SHP77 treated with DMSO at 0.1 percent for 48 hours (cell line): ENCODE results near the gene C1GALT1C1.
"Not testable (repeated sequence)": the region's sequence is repeated elsewhere in the genome, so short reads cannot be mapped to it uniquely, and the experiment has no call there.

Experiments used
- DNase-seq: peaks from one replicate; lab custom pipeline; 2025; lab: John Stamatoyannopoulos, UW

The C1GALT1C1 gene

DNA sequence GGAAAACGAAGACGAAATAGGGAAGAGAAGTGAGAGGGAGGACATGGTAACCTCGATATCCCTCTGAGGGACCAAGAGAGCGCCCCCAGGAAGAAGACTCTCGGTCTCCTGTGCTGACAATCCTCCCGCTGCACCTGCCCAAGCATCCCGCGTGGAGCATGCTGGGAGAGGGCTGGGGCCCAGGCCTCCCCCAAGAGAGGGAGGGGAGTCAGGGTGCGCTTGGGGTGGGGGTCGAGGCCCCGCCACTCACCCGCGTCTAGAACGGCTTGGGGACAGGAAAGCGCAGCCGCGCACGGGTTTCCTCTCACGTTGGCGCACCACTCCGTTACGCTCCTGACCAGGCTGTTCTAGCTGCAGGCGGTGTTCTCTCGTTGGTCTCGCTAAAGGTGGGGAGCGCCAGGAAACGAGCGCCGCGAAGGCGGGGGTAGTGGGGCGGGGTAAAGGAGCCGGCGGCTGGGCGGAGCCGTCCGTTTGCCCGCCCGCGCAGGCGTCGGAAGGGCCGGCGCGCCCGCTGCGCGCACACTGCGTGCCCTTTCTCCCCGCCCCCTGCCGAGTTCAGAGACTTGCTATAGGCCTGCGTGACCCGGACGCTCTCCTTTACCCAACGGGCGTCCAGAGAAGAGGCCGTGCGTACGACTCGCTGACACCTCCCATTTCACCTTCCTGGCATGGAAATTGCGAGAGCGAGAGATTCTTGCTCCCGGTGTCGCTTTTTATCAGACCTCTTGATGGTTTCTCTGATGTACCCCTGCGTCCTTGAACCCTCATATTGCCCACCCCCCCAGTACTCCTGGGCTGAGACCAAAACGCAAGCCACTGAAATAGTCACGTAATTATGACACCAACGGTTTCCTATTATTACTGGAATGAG is at the start of gene C1GALT1C1:
Gene C1GALT1C1 (minus strand): TSS at position 388 of the 871 bp plus-strand sequence. CDS start 2,888 bp downstream, outside the sequence.
- DNase-seq: peak; percentile 75

DNA sequence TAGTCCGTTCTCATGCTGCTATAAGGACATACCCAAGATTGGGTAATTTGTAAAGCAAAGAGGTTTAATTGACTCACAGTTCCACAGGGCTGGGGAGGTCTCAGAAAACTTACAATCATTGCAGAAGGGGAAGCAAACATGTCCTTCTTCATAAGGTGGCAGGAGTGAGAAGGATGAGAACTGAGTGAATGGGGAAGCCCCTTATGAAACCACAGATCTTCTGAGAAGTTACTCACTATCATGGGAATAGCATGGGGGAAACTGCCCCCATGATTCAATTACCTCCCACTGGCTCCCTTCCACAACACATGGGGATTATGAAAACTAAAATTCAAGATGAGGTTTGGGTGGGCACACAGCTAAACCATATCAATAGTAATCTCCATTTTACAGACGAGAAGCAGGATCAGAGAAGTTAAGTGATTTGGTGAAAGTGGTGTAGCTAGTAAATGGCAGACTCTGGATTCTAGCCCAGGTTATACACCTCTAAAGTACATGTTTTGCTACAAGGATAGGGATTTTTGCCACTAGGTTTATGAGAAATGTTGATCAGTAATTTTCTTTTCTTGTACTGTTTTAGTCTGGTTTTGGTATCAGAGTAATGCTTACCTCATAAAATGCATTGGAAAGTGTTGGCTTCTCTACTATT is 47.3 kb upstream of the C1GALT1C1 start:
- DNase-seq: no peak

DNA sequence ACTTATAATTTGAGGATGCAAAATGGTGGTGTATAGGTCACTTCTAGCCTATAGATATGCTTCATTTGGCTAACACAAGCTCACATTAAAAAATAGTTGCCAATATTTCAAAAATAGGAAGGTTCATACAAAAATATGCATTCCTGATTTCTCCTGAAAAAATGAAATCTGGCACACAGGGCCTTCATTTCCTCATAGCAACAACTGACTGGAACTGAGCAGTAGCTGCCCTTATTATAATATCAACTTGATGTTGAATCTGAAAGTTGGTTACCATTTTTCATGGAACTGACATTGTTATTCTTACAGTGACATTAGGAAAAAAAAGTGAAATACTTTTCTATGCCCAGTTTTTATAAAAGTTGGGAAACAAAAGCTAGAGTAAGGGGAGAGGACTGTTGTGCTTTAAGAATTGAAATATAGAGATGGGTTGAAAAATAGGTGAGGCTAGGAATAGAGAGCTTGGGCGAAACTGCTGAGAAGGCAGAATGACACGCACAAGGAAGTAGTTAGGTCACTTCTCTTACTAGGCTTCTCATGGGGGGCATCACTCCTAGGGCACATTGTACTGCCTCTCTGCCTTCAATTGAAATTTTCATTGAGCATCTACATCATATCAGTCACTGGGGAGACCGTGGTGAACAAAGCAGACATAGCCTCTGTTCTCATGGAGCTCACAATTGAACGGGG is 43.1 kb upstream of the C1GALT1C1 start:
- no peak for DNase-seq

DNA sequence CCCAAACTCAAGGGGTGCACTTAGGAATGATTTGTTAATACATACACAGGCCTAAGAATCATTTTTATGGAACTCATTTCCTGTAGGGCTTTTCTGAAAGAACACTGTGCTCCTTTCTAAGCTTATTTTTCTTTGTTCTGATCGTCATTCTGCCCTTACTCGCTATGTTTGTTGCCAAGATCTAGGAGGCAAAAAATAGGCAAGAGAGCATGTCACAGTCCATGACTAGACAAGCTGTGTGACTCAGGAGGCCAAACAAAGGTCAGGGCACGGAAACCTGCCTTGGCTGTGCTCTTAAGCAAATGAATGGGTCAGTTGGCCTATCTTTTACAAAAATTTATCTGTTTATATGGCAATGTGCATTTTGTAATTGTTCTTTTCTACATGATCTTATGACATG is 42.5 kb upstream of the C1GALT1C1 start:
- no peak for DNase-seq

DNA sequence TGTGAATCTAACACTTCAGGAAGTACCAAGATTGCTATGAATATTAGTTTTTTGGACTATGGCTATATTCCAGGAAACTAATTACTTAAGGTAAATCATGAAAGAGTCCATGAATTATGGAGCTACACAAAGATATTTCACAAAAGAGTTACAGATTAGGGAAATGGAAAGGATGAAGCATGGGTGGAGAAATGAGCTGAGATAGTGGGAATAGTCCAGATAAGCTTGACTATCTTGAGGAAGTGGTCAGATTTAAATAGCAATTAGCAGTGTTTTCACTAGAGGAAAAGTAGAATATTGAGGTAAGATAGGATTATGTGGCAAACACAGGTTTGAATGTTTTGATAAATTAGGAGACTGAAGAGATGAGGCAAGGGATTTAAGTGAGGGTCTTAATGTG is 42.1 kb upstream of the C1GALT1C1 start:
- DNase-seq: no peak

DNA sequence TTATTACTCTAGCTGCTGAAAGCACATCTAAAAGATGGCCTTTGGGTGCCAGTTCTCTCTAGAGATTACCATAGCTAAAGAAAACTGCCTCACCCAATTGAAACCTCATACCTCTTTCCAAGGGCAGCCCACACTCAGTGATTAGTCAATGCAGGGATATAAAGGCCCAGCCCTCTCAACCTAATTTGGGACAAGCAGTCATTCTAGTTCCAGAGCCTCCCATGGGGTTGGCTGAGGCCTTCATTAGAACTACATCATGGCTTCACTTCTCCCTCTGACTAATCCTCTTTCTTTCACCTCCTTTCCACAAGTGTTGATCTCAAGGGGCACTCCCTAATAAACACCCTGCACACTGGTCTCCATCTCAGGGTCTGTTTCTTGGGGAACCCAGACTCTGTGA is 38.5 kb upstream of the C1GALT1C1 start:
- no peak for DNase-seq

DNA sequence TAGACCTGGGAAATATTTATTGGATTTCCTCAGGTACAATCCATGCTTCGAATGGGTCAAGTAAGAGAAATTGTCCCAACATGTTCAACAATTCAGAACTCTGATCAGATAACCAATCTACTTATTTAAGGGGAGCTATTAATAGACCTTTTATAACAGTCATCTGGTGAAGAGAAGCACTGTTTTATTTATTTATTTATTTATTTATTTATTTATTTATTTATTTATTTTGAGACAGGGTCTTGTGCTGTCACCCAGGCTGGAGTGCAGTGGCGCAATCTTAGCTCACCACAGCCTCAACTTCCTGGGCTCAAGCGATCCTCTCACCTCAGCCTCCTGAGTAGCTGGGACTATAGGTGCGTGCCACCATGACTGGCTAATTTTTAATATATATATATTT is 34.7 kb upstream of the C1GALT1C1 start:
- not testable (repeated sequence) for DNase-seq

DNA sequence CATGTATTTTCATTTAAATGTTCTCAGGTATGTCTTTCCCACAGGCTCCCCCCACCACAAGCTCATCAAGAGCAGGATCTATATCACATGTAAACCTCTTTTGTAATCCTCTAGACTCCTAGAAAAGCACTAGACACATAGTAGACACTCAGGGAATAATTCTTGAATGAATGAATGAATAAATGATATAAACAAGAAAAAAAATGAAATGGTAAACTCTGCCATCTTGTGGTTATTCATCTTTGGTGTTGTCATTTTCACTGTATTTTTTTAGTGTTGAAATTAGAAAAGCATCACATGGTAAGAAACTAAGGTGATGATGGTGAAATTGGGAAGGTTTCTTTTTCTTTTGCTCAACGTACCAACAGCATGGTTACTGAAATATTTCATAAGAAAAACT is 34.2 kb upstream of the C1GALT1C1 start:
- DNase-seq: no peak

DNA sequence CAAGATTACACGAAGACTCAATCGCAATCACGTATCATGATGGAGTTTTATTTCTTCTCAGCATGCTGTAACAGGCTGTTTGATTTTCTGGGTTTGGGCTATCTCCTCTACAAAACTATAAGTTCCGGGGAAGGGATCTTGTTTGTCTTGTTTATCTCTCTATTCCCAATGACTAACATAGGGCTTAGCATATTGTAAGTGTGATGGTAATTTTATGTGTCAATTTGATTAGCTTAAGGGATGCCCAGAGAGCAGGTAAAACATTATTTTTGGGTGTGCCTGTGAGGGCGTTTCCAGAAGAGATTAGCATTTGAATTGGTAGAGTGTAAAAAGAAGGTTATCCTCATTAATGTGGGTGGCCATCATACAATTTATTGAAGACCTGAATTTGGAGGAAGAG is 32.8 kb upstream of the C1GALT1C1 start:
- no peak for DNase-seq

DNA sequence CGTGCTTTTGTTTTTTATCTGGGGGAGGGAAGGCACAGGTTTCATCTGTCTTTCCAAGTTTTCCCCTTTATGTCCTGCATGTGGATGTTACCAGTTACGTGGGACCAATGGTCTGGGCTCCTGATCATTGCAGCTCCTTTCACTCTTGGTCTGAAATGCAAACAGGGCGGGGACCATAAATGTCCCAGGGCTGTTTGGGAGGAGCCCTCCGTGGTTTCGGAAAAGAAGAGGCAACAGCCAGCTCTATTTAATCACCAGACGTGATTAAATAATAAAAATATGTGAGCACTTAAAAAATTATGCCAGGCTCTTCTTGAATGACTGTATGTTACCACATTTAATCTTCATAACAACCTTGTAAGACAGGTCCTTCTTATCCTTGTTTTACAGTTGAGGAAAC is 30.8 kb upstream of the C1GALT1C1 start:
- no peak for DNase-seq

DNA sequence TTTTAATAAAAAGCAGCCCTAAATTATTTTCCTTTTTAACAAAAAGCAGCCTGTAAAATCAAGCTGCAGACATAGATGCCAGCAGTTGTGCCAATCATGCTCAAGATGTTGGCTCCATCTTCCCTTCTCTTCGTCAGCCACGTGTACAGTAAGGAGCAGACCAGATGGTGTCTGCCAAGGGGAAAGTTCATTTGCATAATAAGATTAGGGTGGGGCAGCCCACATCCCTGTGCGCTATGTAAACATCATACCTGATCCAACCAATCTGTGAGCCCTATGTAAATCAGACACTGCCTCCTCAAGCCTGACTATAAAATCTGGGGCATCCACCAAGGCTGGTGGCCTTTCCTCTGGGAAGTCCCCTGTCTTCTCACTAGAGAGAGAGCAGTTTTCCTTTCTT is 23.1 kb upstream of the C1GALT1C1 start:
- DNase-seq: no peak

DNA sequence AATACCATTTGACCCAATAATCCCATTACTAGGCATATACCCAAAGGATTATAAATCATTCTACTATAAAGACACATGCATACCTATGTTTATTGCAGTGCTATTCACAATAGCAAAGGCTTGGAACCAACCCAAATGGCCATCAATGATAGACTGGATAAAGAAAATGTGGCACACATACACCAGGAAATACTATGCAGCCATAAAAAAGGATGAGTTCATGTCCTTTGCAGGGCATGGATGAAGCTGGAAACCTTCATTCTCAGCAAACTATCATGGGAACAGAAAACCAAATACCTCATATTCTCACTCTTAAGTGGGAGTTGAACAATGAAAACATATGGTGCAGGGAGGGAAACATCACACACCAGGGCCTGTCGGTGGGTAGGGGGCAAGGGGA is 22.4 kb upstream of the C1GALT1C1 start:
- DNase-seq: not testable (repeated sequence)

DNA sequence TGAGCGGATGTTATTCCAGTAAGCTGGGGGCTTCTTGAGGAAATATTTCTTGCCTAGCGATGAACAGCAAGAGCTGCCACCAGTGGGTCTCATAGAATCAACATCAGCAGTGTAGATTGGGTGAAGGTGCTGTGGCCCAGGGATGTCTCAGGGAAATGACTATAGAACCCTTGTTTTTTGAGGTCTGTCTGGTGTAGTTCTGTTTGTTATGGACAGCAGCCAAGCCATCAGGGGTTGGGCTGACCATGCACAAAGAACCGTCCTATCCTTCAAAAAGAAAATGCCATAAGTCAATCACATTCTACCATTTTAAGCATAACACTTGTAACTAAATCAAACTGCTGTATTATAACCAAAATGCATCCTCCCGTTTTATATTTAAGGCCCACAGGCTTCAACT is 17.3 kb upstream of the C1GALT1C1 start:
- no peak for DNase-seq

DNA sequence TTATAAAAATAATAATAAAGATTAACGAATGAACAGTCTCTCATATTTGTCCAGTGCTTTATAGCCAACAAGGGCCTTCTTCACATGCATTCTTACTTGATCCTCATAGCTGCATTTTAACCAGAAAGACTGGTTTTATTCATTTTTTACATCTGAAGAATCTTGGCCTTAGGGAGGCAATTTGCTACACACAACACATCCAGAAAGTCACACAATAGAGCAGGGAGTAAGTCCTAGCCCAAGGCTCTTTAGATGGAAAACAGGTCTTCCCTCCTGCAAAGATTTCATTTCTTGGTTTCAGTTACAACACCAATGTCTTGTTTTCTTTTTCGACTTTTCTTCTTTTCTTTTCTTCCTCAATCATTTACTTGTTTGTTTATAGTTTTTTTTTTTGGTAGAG is 13.0 kb upstream of the C1GALT1C1 start:
- no peak for DNase-seq

DNA sequence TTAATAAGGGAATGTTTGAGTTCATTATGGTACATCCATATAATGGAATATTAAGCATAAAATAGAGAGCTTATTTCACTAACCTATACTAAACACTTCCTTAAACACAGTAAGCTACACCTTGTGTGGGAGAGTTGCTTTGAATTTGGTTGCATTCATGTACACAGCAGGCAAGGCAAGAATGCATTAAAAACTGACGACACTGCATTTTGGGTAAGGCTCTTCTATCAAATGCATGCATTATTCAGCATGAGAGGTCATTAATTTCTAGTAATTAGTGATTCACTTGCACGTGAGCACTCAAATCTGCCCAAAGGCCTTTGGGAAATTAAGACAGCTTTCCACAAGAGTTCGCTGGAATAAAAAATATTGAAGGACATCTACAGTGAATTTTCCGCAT is 8.8 kb upstream of the C1GALT1C1 start:
- DNase-seq: no peak

DNA sequence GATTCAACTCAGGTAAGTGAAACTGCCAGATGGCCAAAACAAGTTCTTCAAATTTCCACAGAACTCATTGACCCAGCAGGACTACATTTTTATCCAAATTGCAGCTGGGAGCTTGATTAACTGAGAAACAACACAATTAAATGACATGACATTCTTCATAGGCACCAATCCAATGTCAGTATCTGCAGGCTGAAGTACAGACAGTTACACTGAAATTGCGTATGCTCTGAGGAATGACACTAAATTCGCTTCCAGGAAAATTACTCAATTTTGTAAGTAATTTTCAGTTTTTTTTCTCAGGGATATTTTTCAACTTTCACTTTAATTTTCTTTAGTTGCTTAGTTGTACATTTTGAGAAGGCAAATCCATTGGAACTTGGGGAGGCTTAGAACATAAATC is 4.5 kb downstream of the C1GALT1C1 start:
- DNase-seq: no peak

DNA sequence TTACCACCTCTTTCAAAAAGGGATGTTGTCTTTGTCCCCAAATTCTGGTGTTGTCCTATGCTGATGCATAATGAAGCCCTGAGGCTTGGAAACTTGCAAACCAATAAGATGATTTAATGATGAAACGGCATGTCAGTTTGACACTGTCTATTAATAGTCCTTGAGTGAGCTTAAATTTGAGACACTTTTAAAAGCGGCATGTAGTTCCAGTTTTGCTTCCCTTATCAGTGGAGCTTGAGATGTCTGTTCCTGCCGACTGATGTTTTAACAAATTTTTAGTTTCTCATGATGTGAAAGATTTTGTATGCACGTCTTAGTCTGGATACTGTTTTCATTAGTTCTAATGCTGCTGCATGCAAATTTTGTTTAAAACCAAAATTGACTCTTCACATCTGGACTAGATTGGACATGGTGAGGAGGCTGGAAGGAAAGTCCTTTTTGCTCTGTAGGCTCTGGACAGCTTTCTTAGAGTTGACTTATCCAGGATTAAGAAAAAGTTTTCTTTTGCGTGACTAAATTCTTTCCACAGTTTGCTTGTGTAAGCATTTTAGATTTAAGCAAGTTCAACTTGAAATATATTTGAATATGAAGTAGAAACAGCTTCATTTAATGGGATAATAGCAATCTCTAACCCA is 11.7 kb downstream of the C1GALT1C1 start:
- no peak for DNase-seq

DNA sequence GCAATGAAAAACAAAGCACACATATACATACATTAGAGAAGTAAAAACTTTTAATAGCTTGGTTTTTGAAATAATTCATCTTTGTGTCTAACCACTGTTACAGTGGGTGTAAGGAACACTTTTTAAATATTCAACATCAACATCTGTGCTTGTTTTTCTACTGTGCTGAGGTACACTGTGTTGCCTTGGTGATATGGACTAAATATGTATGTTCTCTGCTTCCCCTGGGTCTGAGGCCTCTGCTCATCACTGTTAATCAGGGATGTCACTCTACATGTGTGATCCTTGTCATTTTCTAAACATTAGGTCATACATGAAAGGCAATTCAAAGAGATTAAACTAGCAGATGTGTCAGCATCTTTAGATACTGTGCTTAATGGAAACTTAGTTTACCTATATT is 15.0 kb downstream of the C1GALT1C1 start:
- no peak for DNase-seq

DNA sequence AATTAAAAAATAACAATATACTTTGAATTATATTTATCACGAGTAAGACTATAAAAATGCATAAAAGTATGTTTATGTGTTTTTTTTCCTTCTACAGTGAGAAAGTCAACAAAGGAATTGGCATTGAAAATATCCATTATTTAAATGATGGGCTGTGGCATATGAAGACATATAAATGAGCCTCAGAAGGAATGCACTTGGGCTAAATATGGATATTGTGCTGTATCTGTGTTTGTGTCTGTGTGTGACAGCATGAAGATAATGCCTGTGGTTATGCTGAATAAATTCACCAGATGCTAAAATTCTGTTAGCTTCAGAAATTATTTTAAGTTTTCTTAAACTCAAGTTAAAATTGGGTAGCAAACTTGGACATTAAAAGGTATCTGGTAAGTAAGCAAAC is 17.8 kb downstream of the C1GALT1C1 start:
- DNase-seq: no peak

DNA sequence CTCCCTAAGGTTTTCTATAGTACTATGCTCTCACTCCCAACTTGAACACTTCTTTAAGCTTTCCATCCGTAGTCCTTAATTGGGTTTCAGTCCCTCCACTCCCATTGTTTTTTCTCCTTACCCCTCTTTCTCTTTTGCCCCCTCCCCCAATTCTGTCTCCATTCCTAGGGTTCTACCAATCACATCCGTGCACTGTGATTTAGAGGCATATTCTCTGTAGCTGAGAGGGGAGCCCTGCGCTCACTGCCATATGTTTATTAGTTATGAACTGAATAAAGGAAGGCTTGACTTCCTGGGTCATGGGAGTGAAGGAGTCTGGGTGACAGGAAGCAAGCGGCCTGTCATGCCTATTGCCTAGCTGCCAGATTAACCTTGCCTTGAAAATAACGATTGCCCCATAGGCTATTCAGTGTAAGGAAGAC is 25.5 kb downstream of the C1GALT1C1 start:
- no peak for DNase-seq

DNA sequence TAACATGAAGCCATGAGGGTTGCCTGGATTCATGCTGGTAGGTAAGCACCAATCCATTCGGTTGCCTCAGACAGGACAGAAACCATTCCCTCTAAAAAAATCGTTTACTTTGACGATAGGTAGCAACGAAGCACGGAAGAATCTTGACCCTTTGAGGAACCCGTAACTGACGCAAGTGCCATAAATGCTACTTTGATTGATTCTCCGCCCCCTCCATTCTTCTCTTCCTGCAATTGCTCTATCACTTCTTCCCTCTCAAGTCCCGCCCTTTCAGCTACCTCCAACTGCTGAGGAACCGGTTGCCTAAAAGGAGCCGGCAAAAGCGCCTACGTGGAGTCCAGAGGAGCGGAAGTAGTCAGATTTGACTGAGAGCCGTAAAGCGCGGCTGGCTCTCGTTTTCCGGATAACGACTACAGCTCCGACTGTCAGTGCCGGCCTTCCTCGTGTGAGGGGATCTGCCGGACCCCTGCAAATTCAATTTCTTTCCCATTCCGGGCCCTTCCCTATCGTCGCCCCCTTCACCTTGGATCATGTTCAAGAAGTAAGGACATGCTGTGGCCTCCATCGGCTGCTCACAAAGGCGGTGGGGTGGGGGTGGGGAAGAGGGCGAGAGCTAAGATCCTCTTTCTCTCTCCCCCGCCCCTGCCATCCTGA is 26.0 kb downstream of the C1GALT1C1 start, which contains the start of gene MCTS1:
Gene MCTS1 (plus strand): TSS at position 395 of the 654 bp plus-strand sequence. CDS start 136 bp downstream, at position 531.
- peak; percentile 81 for DNase-seq

DNA sequence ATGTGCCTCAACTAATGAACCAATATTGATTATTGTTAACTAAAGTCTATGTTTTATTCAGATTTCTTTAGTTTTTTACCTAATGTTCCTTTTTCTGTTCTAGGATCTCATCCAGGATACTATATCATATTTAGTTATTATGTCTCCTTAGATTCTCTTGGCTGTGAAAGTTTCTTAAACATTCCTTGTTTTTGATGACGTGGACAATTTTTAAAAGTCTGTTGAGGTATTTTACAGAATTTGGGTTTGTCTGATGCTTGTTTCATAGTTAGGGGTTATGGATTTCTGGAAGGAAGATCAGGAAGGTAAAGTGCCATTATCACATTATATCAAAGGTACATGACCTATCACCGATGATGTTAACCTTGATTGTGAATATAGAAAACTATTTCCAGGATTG is 44.2 kb downstream of the C1GALT1C1 start:
- DNase-seq: no peak
